ENCODE data around the gene HOXB7. TPM values are rescaled to one million over a fixed set of nuclear protein-coding genes. Genes with fewer than 3 reads are reported as not detected.

Gene HOXB7
- total RNA-seq, 1 experiment from 2014 or later: not detected

GRCh38 chr17:48571826-48572417 lies 38.9 kb downstream of the HOXB7 start:
- H3K27me3 Mint-ChIP-seq (ENCODE audit: low read depth): no peaks in the 10 kb centered on the region; the same call in 1 of the 2 replicates
- peaks cover 2% of the 10 kb centered on the region; the same call in 1 of the 2 replicates for H3K4me1 ChIP-seq (ENCODE audit: insufficient read depth, low read length)
- no peak overlapping the region for H3K4me2 ChIP-seq (ENCODE audit: insufficient read depth, insufficient read length, low read length)
- no peak overlapping the region for H3T11ph ChIP-seq (ENCODE audit: low read length)
- H2BK5ac ChIP-seq (ENCODE audit: insufficient read length, low read length): no peak overlapping the region
- no peak overlapping the region for H3K23ac ChIP-seq (ENCODE audit: insufficient read length, low read depth, low read length)
- H4K8ac ChIP-seq (replicated peaks; ENCODE audit: insufficient read length, low read depth, low read length): no peak overlapping the region
- H2BK15ac ChIP-seq (ENCODE audit: low read depth, low read length): no peak overlapping the region; the same call in 1 of the 2 replicates
- no peak overlapping the region for H2AK5ac ChIP-seq (ENCODE audit: insufficient read length, low read length)
- no peaks in the 10 kb centered on the region for H3K23me2 ChIP-seq (ENCODE audit: insufficient read length, low read depth, low read length, poor library complexity, severe bottlenecking)
- H4K91ac ChIP-seq (ENCODE audit: insufficient read length, low read depth, low read length): no peak overlapping the region
- H3K79me2 ChIP-seq (ENCODE audit: insufficient read depth, low read length): no peaks in the 10 kb centered on the region
- no peak overlapping the region for H3K4ac ChIP-seq (ENCODE audit: low read depth, low read length)
- H3K18ac ChIP-seq (ENCODE audit: insufficient read length, low read depth, low read length): no peak overlapping the region
- H2BK20ac ChIP-seq (ENCODE audit: low read depth, low read length, poor library complexity, severe bottlenecking): no peak overlapping the region
- no peak for TF ChIP-seq CTCF (conservative IDR thresholded peaks at IDR 0.05)
- H3K4me1 Mint-ChIP-seq: peaks cover 6 to 23% of the 10 kb centered on the region in 2 experiments
- no peaks in the 10 kb centered on the region; a peak in 1 of 7 replicates for H3K36me3 Mint-ChIP-seq (ENCODE audit: insufficient read depth in 1 of 3, low read depth in 3 of 3)
- no peak overlapping the region for H3K14ac ChIP-seq (ENCODE audit: insufficient read depth, low read length)
- H3K27ac ChIP-seq (ENCODE audit: insufficient read length, low read depth, low read length): no peak overlapping the region
- H3K56ac ChIP-seq (ENCODE audit: insufficient read length, low read depth, low read length): no peak overlapping the region
- H3K79me1 ChIP-seq (ENCODE audit: insufficient read depth, low read depth, low read length, poor library complexity, severe bottlenecking): no peaks in the 10 kb centered on the region
- H3K9me3 ChIP-seq (ENCODE audit: control insufficient read depth, low read depth, low read length): no peaks in the 10 kb centered on the region
- peaks cover 99% of the 10 kb centered on the region for H3K27me3 ChIP-seq (ENCODE audit: insufficient read depth, low read length)
- H2AFZ ChIP-seq (ENCODE audit: low read length): no peak overlapping the region
- no peak overlapping the region for H4K5ac ChIP-seq (ENCODE audit: insufficient read length, low read depth, low read length)
- H4K20me1 ChIP-seq (ENCODE audit: control insufficient read depth, insufficient read depth, insufficient read length): peaks cover 4% of the 10 kb centered on the region
- no peak overlapping the region for H2BK12ac ChIP-seq (ENCODE audit: insufficient read length, low read depth, low read length)
- DNase-seq: no peak
- H3K9ac ChIP-seq (ENCODE audit: extremely low read depth, insufficient read length, low read length): no peak overlapping the region
- H3K4me3 Mint-ChIP-seq: no peak overlapping the region
- no peak overlapping the region for H3K27ac Mint-ChIP-seq
- peaks cover 0 to 12% of the 10 kb centered on the region in 2 experiments; a peak in 1 of 5 replicates for H3K9me3 Mint-ChIP-seq
- H2BK120ac ChIP-seq (ENCODE audit: low read depth, low read length, poor library complexity, severe bottlenecking): no peak overlapping the region
- WGBS (ENCODE audit: extremely low coverage, insufficient read length, low lambda C conversion rate): no CpG with 5 or more reads among the region's 1 CpG

All from H9 (cell line).